ENCODE measurements around the gene OR56B1.

GRCh38 chr11:5700421-5701054, 35.7 kb upstream of the OR56B1 start:
- no peak for TF ChIP-seq RAD21 (conservative IDR thresholded peaks at IDR 0.05)
- no peak for TF ChIP-seq MXI1 (conservative IDR thresholded peaks at IDR 0.05; ENCODE audit: poor library complexity, severe bottlenecking)
- no peak for TF ChIP-seq CTCF (IDR thresholded peaks at IDR 0.05; ENCODE audit: poor library complexity, severe bottlenecking)
- TF ChIP-seq EP300 (conservative IDR thresholded peaks at IDR 0.05; ENCODE audit: poor library complexity, severe bottlenecking): no peak
- no peak for TF ChIP-seq POLR2AphosphoS5 (IDR thresholded peaks at IDR 0.05)
- no peak for TF ChIP-seq EZH2 (IDR thresholded peaks at IDR 0.05; ENCODE audit: borderline replicate concordance, insufficient read depth, low read length, poor library complexity, severe bottlenecking)
- TF ChIP-seq SMC3 (conservative IDR thresholded peaks at IDR 0.05; ENCODE audit: poor library complexity): no peak
